ENCODE measurements around the gene FST. TPM values are rescaled to one million over a fixed set of nuclear protein-coding genes. Genes with fewer than 3 reads are reported as not detected.

FST gene
- total RNA-seq, 1 experiment from 2014 or later, result 20.8 TPM

DNA sequence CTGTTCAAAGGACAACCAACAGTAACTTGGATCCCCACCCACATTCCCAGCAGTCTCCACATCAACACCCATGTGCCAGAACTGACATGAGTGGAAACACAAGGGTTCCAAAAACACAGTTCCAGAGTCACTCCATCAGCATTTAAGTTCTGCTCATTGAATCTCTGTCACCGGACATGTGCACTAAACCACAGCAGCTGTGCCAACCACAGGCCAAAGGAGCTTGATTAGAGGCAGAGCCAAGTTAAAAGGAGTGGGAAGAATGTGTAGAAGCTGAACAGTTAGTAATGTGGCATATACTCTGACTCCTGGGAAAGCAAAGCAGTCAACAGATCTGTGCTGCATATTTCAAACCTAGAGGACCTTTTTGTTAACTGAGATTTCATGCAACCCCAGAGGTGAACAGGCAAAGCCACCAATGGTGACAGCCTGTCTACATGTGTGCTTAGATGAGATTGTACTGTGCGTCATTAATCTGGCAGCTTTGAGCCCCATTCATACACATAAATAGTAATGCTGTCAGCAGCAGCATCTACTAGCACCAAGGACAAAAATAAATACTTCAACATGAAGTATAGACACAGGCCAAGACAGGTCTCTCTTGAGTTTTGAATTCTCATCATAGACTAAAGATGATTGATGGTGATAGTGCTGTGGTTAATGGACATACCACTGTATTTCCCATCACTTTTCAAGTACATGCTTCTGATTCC, 16.4 kb upstream of the FST start:
- H3K4me3 ChIP-seq (ENCODE audit: insufficient read depth, low read depth, low read length), result no peak overlapping the region
- H3K27me3 ChIP-seq (ENCODE audit: control insufficient read depth, insufficient read depth, low read length), result no peaks in the 10 kb centered on the region
- no peaks in the 10 kb centered on the region for H3K36me3 ChIP-seq (replicated peaks; ENCODE audit: control insufficient read depth, insufficient read depth, low read length)
- DNase-seq, result no peak

GRCh38 chr5:53464722-53465121, 15.7 kb upstream of the FST start:
- Histone ChIP-seq H3K4me3 (ENCODE audit: insufficient read depth, low read depth, low read length) (no peak overlapping the region), H3K27me3 (ENCODE audit: control insufficient read depth, insufficient read depth, low read length) (no peaks in the 10 kb centered on the region), H3K36me3 (replicated peaks; ENCODE audit: control insufficient read depth, insufficient read depth, low read length) (no peaks in the 10 kb centered on the region)
- no peak for DNase-seq

GRCh38 chr5:53469946-53470687, 10.3 kb upstream of the FST start:
- H3K4me3 ChIP-seq (ENCODE audit: insufficient read depth, low read depth, low read length), result no peak overlapping the region
- no peak for DNase-seq
- H3K36me3 ChIP-seq (replicated peaks; ENCODE audit: control insufficient read depth, insufficient read depth, low read length), result no peaks in the 10 kb centered on the region
- H3K27me3 ChIP-seq (ENCODE audit: control insufficient read depth, insufficient read depth, low read length), result no peaks in the 10 kb centered on the region

DNA sequence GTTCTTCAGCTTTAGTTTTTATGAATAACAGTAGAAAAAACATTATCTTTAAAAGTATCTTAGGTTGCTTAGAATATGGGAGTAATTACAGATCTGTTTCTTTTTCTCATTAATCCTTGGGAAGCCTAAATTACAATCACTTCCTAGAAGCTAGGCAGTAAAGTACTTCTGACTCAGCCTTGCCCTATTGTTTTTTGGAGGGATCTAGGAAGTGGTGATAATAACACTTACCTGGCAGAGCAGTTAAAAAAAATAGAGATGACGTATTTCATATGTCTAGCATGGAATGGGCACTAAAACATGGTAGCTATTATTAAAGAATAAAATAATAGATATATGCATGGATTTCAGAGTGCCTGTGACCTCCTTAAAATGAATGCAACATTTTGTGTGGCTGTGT, 8.2 kb upstream of the FST start:
- no peak for DNase-seq
- Histone ChIP-seq H3K4me3 (ENCODE audit: insufficient read depth, low read depth, low read length) (no peak overlapping the region), H3K27me3 (ENCODE audit: control insufficient read depth, insufficient read depth, low read length) (no peaks in the 10 kb centered on the region), H3K36me3 (replicated peaks; ENCODE audit: control insufficient read depth, insufficient read depth, low read length) (no peaks in the 10 kb centered on the region)

DNA sequence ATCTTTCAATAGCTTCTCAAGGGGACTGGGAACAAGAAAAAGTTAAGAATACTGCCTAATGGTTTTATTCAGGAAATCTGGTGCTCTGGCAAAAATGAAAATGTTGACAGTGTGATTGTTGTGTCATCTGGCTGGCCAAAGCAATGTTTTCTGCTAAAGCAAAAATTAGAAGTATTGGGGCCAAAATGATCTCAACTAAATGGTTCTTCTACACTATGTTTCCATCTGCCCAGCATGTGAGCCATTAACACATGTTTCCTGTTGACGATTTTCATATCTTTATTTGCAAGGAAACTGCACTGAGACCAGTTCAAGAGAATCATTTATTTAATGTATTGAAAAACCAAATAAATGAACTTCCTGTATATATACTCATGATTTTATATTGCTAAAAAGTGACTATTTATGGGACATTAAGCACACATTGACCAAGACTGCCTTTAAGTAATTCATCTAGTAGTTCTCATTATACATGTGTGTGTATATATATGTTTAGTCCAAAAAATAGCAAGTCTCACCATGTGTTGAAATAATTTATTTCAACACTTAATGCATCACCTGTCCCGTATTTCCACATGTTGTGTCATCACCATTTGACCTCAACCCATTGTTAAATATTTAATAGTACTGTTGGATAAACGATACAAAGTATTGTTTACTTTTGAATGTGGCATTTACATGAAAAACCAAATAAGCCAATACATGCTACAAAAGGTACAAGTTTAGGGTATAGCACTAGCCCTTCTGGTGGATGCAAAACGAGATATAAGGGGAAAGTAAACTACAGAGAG, 7.5 kb upstream of the FST start:
- H3K27me3 ChIP-seq (ENCODE audit: control insufficient read depth, insufficient read depth, low read length), result no peaks in the 10 kb centered on the region
- H3K36me3 ChIP-seq (replicated peaks; ENCODE audit: control insufficient read depth, insufficient read depth, low read length), result no peaks in the 10 kb centered on the region
- H3K4me3 ChIP-seq (ENCODE audit: insufficient read depth, low read depth, low read length), result no peak overlapping the region
- DNase-seq, result no peak

DNA sequence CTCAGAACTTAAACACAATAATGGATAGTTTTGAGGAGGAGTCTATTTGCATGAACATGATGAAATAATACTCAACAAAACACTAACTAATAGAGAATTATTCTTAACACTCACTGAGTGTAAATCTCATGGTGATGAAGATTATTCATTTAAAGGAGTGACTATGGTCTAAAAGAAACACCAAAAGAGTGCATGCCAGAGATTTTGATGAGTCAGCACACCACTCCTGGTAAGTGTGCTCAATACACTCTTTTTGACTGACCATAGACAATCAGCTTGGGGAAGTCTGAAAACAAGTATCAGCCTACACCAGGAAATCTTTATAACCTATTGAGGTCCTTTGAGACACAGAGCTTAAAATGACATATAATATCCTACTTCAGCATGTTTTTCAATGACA, 6.8 kb upstream of the FST start:
- no peak for DNase-seq
- no peak overlapping the region for H3K4me3 ChIP-seq (ENCODE audit: insufficient read depth, low read depth, low read length)
- no peaks in the 10 kb centered on the region for H3K27me3 ChIP-seq (ENCODE audit: control insufficient read depth, insufficient read depth, low read length)
- H3K36me3 ChIP-seq (replicated peaks; ENCODE audit: control insufficient read depth, insufficient read depth, low read length), result no peaks in the 10 kb centered on the region

- DNase-seq, result no peak
- Histone ChIP-seq H3K27me3 (ENCODE audit: control insufficient read depth, insufficient read depth, low read length) (peaks cover 2% of the 10 kb centered on the region; the same call in 1 of the 2 replicates), H3K4me3 (ENCODE audit: insufficient read depth, low read depth, low read length) (no peak overlapping the region), H3K36me3 (replicated peaks; ENCODE audit: control insufficient read depth, insufficient read depth, low read length) (no peaks in the 10 kb centered on the region)
These were observed 5.1 kb upstream of the FST start for GRCh38 chr5:53475320-53475719.

GRCh38 chr5:53476019-53476418, 4.4 kb upstream of the FST start:
- no peak overlapping the region for H3K4me3 ChIP-seq (ENCODE audit: insufficient read depth, low read depth, low read length)
- DNase-seq, result no peak
- H3K27me3 ChIP-seq (ENCODE audit: control insufficient read depth, insufficient read depth, low read length), result peaks cover 6% of the 10 kb centered on the region; the same call in 1 of the 2 replicates
- no peaks in the 10 kb centered on the region for H3K36me3 ChIP-seq (replicated peaks; ENCODE audit: control insufficient read depth, insufficient read depth, low read length)

GRCh38 chr5:53476531-53477480, 3.6 kb upstream of the FST start:
- Histone ChIP-seq H3K4me3 (ENCODE audit: insufficient read depth, low read depth, low read length) (no peak overlapping the region), H3K36me3 (replicated peaks; ENCODE audit: control insufficient read depth, insufficient read depth, low read length) (no peaks in the 10 kb centered on the region), H3K27me3 (ENCODE audit: control insufficient read depth, insufficient read depth, low read length) (peaks cover 11% of the 10 kb centered on the region; the same call in 1 of the 2 replicates)
- DNase-seq, result no peak

DNA sequence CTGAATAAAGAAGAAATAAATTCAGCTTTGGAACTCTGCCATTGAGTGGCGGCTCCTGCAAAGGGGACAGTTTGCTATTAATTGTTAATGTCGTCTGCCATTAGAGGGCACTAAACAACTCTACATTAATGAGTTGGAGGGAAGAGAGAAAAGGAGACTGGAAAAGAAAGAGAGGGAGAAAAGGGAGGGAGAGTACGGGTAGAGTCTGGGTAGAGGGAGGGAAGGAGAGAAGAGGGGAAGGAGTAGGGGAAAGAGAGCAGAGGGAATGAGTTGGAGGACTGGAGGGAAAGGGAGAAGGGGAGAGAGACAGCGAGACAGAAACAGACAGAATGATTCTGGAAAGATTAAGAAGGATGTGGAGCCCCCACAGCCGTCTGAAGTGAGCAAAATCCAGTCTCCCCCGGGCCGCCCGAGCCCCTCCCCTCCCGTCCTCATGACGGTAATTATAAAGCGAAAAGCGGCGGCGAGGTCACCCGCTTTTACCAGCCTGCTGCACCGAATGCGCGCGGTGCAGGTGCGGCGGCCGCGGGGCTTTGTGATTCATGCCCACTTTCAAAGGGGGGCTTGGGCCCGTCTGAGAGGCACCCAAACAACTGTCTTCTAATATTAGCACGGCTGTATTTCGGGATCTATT, 1.9 kb upstream of the FST start:
- peak; percentile 82 for DNase-seq
- Histone ChIP-seq H3K4me3 (ENCODE audit: insufficient read depth, low read depth, low read length) (peak overlapping the region; percentile 77), H3K27me3 (ENCODE audit: control insufficient read depth, insufficient read depth, low read length) (peaks cover 11% of the 10 kb centered on the region; the same call in 1 of the 2 replicates), H3K36me3 (replicated peaks; ENCODE audit: control insufficient read depth, insufficient read depth, low read length) (no peaks in the 10 kb centered on the region; the same call in 1 of the 2 replicates)

DNA sequence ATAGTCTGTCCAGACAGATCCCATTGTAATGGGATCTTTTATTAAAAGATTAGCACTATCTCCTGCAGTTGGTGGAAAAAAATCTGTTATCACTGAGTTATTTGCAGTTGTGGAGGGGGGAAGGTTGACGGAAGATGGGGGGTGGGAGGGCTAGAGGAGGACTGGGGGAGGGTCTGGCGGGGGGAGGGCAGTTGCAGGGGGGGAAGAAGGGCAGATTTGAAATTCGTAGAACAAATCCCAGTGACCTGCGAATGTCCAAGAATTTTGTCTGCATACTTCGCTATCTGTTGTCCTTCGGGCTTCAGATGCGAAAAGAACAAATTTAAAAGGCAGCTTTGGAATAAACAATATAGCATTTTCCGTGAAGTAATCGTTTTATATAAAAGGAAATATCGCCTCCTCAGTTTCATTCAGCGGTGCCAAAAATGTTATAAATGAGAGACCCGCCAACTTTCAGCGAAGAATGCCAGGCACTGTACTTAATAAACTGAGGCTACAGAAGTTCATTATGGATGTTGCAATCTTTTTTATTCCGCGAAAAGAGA, 1.3 kb upstream of the FST start:
- H3K27me3 ChIP-seq (ENCODE audit: control insufficient read depth, insufficient read depth, low read length), result peaks cover 11% of the 10 kb centered on the region; the same call in 1 of the 2 replicates
- DNase-seq, result peak; percentile 81
- peaks cover 3% of the 10 kb centered on the region; the same call in 1 of the 2 replicates for H3K36me3 ChIP-seq (replicated peaks; ENCODE audit: control insufficient read depth, insufficient read depth, low read length)
- peak overlapping the region; percentile 77 for H3K4me3 ChIP-seq (ENCODE audit: insufficient read depth, low read depth, low read length)

DNA sequence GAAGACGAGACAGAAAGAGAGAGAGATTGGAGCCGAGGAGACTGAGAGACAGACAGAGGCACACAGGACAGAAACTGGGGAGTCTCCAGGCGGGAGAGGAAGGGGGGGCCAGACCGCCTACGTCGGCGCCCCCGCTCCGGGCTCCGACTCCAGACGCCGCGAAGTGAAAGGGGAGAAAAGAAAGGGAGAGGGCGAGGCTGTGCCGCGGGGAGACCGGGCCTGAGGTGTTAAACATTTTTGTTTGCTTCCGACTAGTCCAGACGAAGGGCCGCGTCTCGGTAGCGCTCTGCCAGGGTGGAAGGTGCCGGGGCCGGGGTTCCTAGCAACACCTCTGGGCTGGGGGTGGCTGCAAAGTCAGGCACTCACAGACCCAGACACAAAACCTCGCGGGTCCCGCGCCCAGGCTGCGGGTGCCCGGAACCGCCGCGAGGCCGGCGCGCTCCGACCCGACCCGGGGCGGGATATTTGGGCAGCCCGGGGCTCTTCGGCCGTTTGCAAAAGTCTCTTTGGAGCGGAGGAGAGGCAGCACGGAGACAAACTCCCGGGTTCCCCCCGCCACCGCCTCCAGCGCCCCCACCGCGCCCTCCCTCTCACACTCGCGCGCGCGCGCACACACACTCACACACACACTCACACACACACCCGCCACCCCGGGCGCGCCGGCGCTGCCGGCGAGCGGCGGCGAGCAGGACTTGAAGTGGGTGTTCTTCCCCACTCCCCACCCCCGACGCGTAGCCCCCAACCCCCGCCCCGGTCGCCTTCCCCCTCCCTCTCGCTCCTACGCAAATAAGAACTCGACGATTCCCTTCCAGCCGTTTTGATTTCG, 626 bp upstream of the FST start:
- peak overlapping the region; percentile 77 for H3K4me3 ChIP-seq (ENCODE audit: insufficient read depth, low read depth, low read length)
- peaks cover 11% of the 10 kb centered on the region; the same call in 1 of the 2 replicates for H3K27me3 ChIP-seq (ENCODE audit: control insufficient read depth, insufficient read depth, low read length)
- H3K36me3 ChIP-seq (replicated peaks; ENCODE audit: control insufficient read depth, insufficient read depth, low read length), result peaks cover 3% of the 10 kb centered on the region; the same call in 1 of the 2 replicates
- peak; percentile 82 for DNase-seq
